Adrenal gland (tissue), 5 donors: ENCODE results near the gene ATP6V0C.

ENCODE experiments used
- POLR2A ChIP-seq, 2 donors: fragments of 450-650 bp; IDR thresholded peaks; one replicate each; pipeline ENCODE4 v1.6.1; 2017; ENCODE audit warnings: antibody characterized with exemption in 2 of 2, mild to moderate bottlenecking in 2 of 2, moderate library complexity in 1 of 2
- TF ChIP-seq, protein P1 (sequence below), 6 experiments: fragments of 450-650 bp in 4 of 6; fragments of 200-600 bp in 2 of 6; sonication (generic) in 1 of 6; IDR thresholded peaks; 1 replicate in 5 of 6; 2 replicates in 1 of 6; pipeline versions ENCODE4 v1.5.1 to v1.8.0; 2016 to 2021; ENCODE audit warnings: antibody characterized with exemption in 6 of 6, mild to moderate bottlenecking in 2 of 6, moderate library complexity in 1 of 6
- donor health status: DM: no; HTN: no; CAD: no.

DNA sequence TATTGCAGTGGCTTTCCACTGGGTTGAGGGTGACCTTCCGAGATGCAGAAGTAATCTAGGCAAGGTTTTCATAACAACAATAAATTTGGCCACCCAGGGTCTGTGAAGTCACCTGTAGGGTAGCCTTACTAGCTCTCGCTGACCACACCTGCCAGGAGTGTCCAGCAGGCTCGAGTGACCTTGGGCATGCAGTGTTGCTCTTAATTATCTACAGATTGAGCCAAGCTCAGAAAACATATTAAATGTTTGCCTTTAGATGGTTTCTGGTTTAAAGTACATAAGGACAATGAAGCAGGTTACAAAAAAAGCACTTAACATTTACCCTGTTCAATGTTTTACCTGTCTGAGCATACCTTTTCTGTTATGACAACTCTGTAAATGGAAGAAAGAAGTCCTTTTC lies 37.0 kb upstream of the ATP6V0C start:
- TF ChIP-seq, protein P1, sequence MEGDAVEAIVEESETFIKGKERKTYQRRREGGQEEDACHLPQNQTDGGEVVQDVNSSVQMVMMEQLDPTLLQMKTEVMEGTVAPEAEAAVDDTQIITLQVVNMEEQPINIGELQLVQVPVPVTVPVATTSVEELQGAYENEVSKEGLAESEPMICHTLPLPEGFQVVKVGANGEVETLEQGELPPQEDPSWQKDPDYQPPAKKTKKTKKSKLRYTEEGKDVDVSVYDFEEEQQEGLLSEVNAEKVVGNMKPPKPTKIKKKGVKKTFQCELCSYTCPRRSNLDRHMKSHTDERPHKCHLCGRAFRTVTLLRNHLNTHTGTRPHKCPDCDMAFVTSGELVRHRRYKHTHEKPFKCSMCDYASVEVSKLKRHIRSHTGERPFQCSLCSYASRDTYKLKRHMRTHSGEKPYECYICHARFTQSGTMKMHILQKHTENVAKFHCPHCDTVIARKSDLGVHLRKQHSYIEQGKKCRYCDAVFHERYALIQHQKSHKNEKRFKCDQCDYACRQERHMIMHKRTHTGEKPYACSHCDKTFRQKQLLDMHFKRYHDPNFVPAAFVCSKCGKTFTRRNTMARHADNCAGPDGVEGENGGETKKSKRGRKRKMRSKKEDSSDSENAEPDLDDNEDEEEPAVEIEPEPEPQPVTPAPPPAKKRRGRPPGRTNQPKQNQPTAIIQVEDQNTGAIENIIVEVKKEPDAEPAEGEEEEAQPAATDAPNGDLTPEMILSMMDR (IDR thresholded peaks at IDR 0.05) = no peak
- TF ChIP-seq POLR2A (IDR thresholded peaks at IDR 0.05) = no peak
